Measurements from ENCODE around the gene PACS2. TPM values are rescaled to one million over a fixed set of nuclear protein-coding genes. Genes with fewer than 3 reads are reported as not detected.

Gene PACS2
- total RNA-seq, 3 donors from 2014 or later: 46.0 to 70.9 (median 67.8) TPM

DNA sequence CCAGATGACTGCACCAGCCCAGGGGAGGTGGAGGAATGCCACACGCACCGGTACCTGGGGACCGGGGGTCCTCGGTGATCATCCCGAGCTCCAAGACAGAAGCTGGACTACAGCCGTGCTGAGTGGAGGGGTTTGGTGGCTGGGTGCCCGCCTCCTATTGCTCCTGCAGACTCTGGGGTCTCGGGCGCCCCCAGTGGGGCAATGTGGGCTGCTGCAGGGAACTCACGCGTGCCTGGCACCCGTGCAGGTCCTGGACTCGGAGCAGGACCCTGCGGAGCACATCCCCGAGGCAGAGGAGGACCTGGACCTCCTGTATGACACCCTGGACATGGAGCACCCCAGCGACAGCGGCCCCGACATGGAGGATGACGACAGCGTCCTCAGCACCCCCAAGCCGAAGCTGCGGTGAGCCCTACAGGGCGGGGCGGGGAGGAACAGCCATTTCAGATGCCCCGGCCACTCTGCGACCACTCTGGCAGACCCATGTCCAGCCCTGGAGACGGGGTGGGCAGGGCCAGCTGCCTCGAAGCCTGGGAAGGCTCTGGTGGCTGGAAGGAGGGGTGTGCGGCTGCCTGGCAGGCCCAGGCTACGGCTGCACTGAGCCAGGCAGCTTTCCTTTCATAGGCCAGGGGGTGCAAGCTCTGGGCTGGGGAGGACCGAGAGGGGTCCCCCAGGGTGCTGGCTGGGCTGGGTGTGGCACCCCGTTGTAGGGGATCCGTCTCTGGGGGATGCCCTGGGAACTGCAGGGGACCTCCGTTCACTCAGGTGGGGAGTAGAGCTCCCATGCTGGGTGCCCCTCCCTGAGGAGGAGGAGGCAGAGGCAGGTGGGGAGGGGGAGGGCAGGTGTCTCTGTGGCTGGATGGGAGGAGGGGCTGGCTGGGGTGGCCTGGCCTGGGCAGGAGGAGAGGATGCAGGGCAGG, 62.2 kb downstream of the PACS2 start:
- Histone ChIP-seq H3K27me3 (no peaks in the 10 kb centered on the region), H3K9me3 (no peaks in the 10 kb centered on the region), H3K4me1 (no peaks in the 10 kb centered on the region), H3K4me3 (no peak overlapping the region), H3K36me3 (no peaks in the 10 kb centered on the region), H3K27ac (no peak overlapping the region)
- intact Hi-C loops (cut with DNase I; ENCODE audit: low total_unique reads): no loop called here
- DNase-seq (ENCODE audit: low spot score in 2 of 2): no peak
- TF ChIP-seq, protein P1, sequence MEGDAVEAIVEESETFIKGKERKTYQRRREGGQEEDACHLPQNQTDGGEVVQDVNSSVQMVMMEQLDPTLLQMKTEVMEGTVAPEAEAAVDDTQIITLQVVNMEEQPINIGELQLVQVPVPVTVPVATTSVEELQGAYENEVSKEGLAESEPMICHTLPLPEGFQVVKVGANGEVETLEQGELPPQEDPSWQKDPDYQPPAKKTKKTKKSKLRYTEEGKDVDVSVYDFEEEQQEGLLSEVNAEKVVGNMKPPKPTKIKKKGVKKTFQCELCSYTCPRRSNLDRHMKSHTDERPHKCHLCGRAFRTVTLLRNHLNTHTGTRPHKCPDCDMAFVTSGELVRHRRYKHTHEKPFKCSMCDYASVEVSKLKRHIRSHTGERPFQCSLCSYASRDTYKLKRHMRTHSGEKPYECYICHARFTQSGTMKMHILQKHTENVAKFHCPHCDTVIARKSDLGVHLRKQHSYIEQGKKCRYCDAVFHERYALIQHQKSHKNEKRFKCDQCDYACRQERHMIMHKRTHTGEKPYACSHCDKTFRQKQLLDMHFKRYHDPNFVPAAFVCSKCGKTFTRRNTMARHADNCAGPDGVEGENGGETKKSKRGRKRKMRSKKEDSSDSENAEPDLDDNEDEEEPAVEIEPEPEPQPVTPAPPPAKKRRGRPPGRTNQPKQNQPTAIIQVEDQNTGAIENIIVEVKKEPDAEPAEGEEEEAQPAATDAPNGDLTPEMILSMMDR (IDR thresholded peaks at IDR 0.05): no peak
- no peak for TF ChIP-seq POLR2A (IDR thresholded peaks at IDR 0.05)
- TF ChIP-seq POLR2AphosphoS5 (IDR thresholded peaks at IDR 0.05): no peak

DNA sequence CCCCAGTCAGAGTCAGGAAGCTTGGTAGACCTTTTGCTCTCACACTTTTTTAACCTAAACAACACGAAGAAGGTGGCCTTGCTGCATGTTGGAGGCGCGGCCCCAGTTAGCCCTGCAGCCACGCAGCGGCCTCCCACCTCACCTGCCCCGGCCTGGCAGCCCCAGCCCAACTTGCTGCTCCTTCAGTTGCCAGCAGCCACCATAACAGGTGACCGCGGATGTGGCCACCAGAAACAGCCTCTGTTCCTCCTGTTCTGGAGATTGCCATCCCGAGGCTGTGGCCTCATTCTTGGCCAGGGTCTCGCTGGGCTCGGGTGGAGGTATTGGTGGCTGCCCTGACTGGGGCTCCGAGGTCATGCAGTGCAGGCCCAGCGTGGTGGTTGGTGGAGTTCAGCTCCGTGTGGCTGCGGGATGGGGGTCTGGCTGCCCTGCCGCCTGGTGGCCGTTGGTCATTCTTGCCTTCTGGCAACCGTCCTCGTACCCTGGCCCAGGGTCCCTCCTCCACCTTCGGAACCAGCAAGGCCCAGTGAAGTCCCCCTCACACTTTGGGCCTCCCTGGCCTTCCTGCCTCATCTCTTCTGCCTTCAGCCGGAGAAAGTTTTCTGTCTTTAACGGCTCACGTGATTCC, 63.1 kb downstream of the PACS2 start:
- Histone ChIP-seq H3K36me3 (no peaks in the 10 kb centered on the region), H3K27ac (no peak overlapping the region), H3K27me3 (no peaks in the 10 kb centered on the region), H3K4me3 (no peak overlapping the region), H3K4me1 (no peaks in the 10 kb centered on the region), H3K9me3 (no peaks in the 10 kb centered on the region)
- intact Hi-C loops (cut with DNase I; ENCODE audit: low total_unique reads): no loop called here
- TF ChIP-seq, protein P1 (IDR thresholded peaks at IDR 0.05): no peak
- TF ChIP-seq POLR2AphosphoS5 (IDR thresholded peaks at IDR 0.05) (no peak), POLR2A (IDR thresholded peaks at IDR 0.05) (no peak)
- DNase-seq (ENCODE audit: low spot score in 2 of 2): no peak

DNA sequence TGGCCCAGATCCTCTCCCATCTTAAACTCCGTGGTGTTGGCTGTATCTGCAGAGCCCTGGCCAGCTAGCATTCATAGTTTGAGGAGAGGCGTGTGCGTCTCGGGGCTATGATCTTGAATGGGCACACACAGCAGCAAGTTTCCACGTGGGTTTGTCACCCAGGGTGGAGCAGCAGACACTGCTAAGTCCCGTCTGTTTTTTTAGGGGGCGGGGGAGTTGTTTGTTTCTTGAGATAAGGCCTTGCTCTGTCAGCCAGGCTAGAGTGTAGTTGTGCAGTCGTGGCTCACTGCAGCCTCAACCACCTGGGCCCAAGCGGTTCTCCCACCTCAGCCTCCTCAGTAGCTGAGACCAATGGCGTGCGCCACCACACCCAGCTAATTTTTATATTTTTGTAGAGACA, 63.7 kb downstream of the PACS2 start:
- no peaks in the 10 kb centered on the region for H3K4me1 ChIP-seq
- H3K9me3 ChIP-seq: no peaks in the 10 kb centered on the region
- intact Hi-C loops (cut with DNase I; ENCODE audit: low total_unique reads): no loop called here
- no peaks in the 10 kb centered on the region for H3K27me3 ChIP-seq
- no peak overlapping the region for H3K4me3 ChIP-seq
- H3K27ac ChIP-seq: no peak overlapping the region
- DNase-seq (ENCODE audit: low spot score in 2 of 2): no peak
- H3K36me3 ChIP-seq: no peaks in the 10 kb centered on the region
- TF ChIP-seq POLR2AphosphoS5 (IDR thresholded peaks at IDR 0.05) (no peak), POLR2A (IDR thresholded peaks at IDR 0.05) (no peak)
- TF ChIP-seq, protein P1 (IDR thresholded peaks at IDR 0.05): no peak

DNA sequence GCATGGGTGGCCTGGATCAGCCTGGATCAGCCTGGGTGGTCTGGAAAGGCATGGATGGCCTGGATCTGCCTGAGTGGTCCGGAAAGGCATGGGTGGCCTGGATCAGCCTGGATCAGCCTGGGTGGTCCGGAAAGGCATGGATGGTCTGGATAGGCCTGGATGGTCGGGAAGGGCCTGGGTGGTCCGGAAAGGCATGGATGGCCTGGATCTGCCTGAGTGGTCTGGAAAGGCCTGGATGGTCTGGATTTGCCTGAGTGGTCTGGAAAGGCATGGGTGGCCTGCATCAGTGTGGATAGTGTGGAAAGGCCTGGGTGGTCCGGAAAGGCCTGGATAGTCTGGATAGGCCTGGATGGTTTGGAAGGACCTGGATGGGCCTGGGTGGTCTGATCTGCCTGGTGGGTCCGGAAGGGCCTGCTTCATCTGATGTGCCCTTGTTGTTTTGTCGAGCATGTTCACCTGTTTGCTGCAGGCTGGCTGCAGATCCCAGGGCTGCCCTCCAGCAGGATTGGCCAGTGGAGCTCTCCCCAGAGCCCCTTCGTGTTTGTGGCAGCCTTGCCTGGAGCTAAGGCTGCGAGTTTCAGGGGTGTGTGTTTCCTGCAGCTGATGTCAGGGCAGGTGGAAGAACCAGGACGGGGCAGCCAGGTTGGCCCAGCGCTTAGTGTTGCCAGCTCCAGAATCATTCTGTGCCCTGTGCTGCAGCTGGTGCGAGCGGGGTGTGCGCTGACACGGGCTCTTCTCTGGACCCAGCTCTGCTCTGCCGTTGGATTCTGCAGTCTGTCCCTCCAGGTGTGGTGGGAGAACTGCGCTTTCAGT, 64.5 kb downstream of the PACS2 start:
- TF ChIP-seq, protein P1 (IDR thresholded peaks at IDR 0.05): no peak
- no peak for TF ChIP-seq POLR2AphosphoS5 (IDR thresholded peaks at IDR 0.05)
- TF ChIP-seq POLR2A (IDR thresholded peaks at IDR 0.05): no peak
- intact Hi-C loops (cut with DNase I; ENCODE audit: low total_unique reads): no loop called here
- H3K27ac ChIP-seq: no peak overlapping the region

More for the DNA sequence above, 64.5 kb downstream of the PACS2 start:
- no peaks in the 10 kb centered on the region for H3K36me3 ChIP-seq
- no peaks in the 10 kb centered on the region for H3K9me3 ChIP-seq
- no peak for DNase-seq (ENCODE audit: low spot score in 2 of 2)
- H3K4me3 ChIP-seq: no peak overlapping the region
- no peaks in the 10 kb centered on the region for H3K4me1 ChIP-seq
- H3K27me3 ChIP-seq: no peaks in the 10 kb centered on the region

Measured in breast epithelium (tissue), 4 donors.